Stomach (tissue), 9 donors: ENCODE measurements around the gene HTT. TPM values are rescaled to one million over a fixed set of nuclear protein-coding genes. Genes with fewer than 3 reads are reported as not detected.

ENCODE experiments used
- DNase-seq, 2 donors: peaks; one replicate each; pipeline versions ENCODE4 v3.0.0 to v3.0.0-alpha.2; 2013 to 2019
- H3K27ac ChIP-seq, 5 donors: fragments of 200-600 bp in 4 of 5; sonication (generic) in 4 of 5; one replicate each; pipeline ENCODE4 v1.5.1; 2013 to 2019; ENCODE audit warnings: mild to moderate bottlenecking in 1 of 5, moderate library complexity in 1 of 5
- H3K27me3 ChIP-seq, 3 donors: fragments of 200-600 bp; sonication (generic); one replicate each; pipeline ENCODE4 v1.5.1; 2017 to 2019; ENCODE audit warnings: mixed run types in 1 of 3
- H3K36me3 ChIP-seq, 4 donors: fragments of 200-600 bp; sonication (generic); 1 replicate in 3 of 4; 2 replicates in 1 of 4; pipeline ENCODE4 v1.5.1; 2016 to 2019
- H3K4me1 ChIP-seq, 4 donors: fragments of 200-600 bp; sonication (generic); one replicate each; pipeline ENCODE4 v1.5.1; 2016 to 2019
- H3K4me3 ChIP-seq, 4 donors: fragments of 200-600 bp; sonication (generic) in 3 of 4; one replicate each; pipeline ENCODE4 v1.5.1; 2016 to 2019; ENCODE audit warnings: mild to moderate bottlenecking in 1 of 4
- H3K9me3 ChIP-seq, 4 donors: fragments of 200-600 bp; sonication (generic); one replicate each; pipeline ENCODE4 v1.5.1; 2016 to 2019
- CTCF ChIP-seq, 7 experiments: fragments of 450-650 bp in 4 of 7; fragments of 200-600 bp in 3 of 7; sonication (generic) in 3 of 7; IDR thresholded peaks; one replicate each; pipeline ENCODE4 v1.5.1; 2016 to 2019; ENCODE audit warnings: antibody characterized with exemption in 7 of 7, control low read depth in 2 of 7, mild to moderate bottlenecking in 1 of 7
- EP300 ChIP-seq: sonication (generic); formaldehyde crosslinking; IDR thresholded peaks from one replicate; pipeline ENCODE4 v1.6.1; 2017; ENCODE audit warnings: antibody characterized with exemption
- POLR2A ChIP-seq, 4 donors: fragments of 450-650 bp; IDR thresholded peaks; one replicate each; pipeline ENCODE4 v1.6.1; 2016; ENCODE audit warnings: antibody characterized with exemption in 4 of 4, control low read depth in 2 of 4, mild to moderate bottlenecking in 1 of 4, moderate library complexity in 1 of 4
- POLR2AphosphoS5 ChIP-seq, 3 donors: sonication (generic); formaldehyde crosslinking; IDR thresholded peaks; one replicate each; pipeline ENCODE4 v1.6.1; 2016; ENCODE audit warnings: antibody characterized with exemption in 3 of 3
- WGBS, 5 donors: extraction: QIAGEN DNeasy Blood & Tissue Kit in 3 of 5; methylation state at CpG; one replicate each; pipeline versions ENCODE4 v1.1.5 to v1.1.7; 2013 to 2018; 5-methylcytosine and 5-hydroxymethylcytosine counted together
- intact Hi-C: fragments of 100-400 bp; cut with DNase I; formaldehyde crosslinking; loops from one replicate; pipeline ENCODE4 v1.15.1; 2023; ENCODE audit warnings: low total_unique reads
- polyA plus RNA-seq, 3 donors: library from polyadenylated mRNA; stranded (reverse); fragments of 200-250 nt; gene quantifications; one replicate each; pipeline ENCODE4 v1.2.3, GENCODE V29; 2013
- total RNA-seq, 5 donors: library from RNA; depleted of rRNA; stranded (reverse); fragments of >200 nt; gene quantifications; one replicate each; pipeline versions ENCODE4 v1.1.0 to v1.2.3, GENCODE V29; 2014 to 2016
- donor health status: healthy with polysubstance abuse.
- donor health status: Bipolar disorder and iron deficiency.
- donor health status: healthy.

HTT gene
- total and polyA plus RNA-seq, 8 donors = 3.4 to 95.7 (median 41.6) TPM

- TF ChIP-seq EP300 (no peak), POLR2AphosphoS5 (IDR thresholded peaks at IDR 0.05) (no peak), POLR2A (IDR thresholded peaks at IDR 0.05) (no peak), CTCF (IDR thresholded peaks at IDR 0.05) (no peak)
- intact Hi-C loops = no loop called here
- peak overlapping the region in 2 of 5 donors; percentile 13 to 47 for H3K27ac ChIP-seq
Measured at GRCh38 chr4:3040452-3041191, 33.9 kb upstream of the HTT start.

GRCh38 chr4:3041192-3042142 is 33.0 kb upstream of the HTT start:
- WGBS, 5 donors = 2 to 39% (median 37%) methylated on average over 8 to 57 of the region's 57 CpGs
- Histone ChIP-seq H3K27ac (peak overlapping the region; percentile 13 to 72 (median 52)), H3K27me3 (peaks cover 0 to 27% (median 0%) of the 10 kb centered on the region in 3 donors), H3K36me3 (no peaks in the 10 kb centered on the region), H3K4me1 (peaks cover 25 to 56% (median 37%) of the 10 kb centered on the region in 4 donors), H3K4me3 (peak overlapping the region; percentile 34 to 48 (median 41)), H3K9me3 (no peaks in the 10 kb centered on the region)
- DNase-seq = peak; percentile 35 to 62
- intact Hi-C loops = no loop called here
- TF ChIP-seq POLR2A (IDR thresholded peaks at IDR 0.05) (no peak), POLR2AphosphoS5 (IDR thresholded peaks at IDR 0.05) (no peak), EP300 (no peak), CTCF (IDR thresholded peaks at IDR 0.05) (no peak)

More at GRCh38 chr4:3040452-3041191, 33.9 kb upstream of the HTT start:
- Histone ChIP-seq H3K27me3 (peaks cover 0 to 27% (median 0%) of the 10 kb centered on the region in 3 donors), H3K9me3 (no peaks in the 10 kb centered on the region), H3K4me1 (peaks cover 25 to 54% (median 37%) of the 10 kb centered on the region in 4 donors), H3K36me3 (no peaks in the 10 kb centered on the region), H3K4me3 (peak overlapping the region; percentile 34 to 48 (median 41))
- no peak for DNase-seq
- WGBS, 5 donors = 83 to 90% (median 85%) methylated on average over 27 to 28 of the region's 28 CpGs

GRCh38 chr4:3042226-3042625 is 32.3 kb upstream of the HTT start:
- Histone ChIP-seq H3K27ac (peak overlapping the region in 3 of 5 donors; percentile 52 to 72 (median 62)), H3K9me3 (no peaks in the 10 kb centered on the region), H3K4me3 (peak overlapping the region; percentile 34 to 48 (median 41)), H3K4me1 (peaks cover 25 to 53% (median 33%) of the 10 kb centered on the region in 4 donors), H3K27me3 (peaks cover 0 to 27% (median 0%) of the 10 kb centered on the region in 3 donors), H3K36me3 (no peaks in the 10 kb centered on the region)
- intact Hi-C loops = no loop called here
- DNase-seq = no peak
- WGBS, 5 donors = 66 to 75% (median 73%) methylated on average over 10 of the region's 10 CpGs
- TF ChIP-seq CTCF (IDR thresholded peaks at IDR 0.05) (no peak), POLR2AphosphoS5 (IDR thresholded peaks at IDR 0.05) (no peak), EP300 (no peak), POLR2A (IDR thresholded peaks at IDR 0.05) (no peak)
